Ascending aorta (tissue), 2 donors: ENCODE data around the gene NIFK. TPM values are rescaled to one million over a fixed set of nuclear protein-coding genes. Genes with fewer than 3 reads are reported as not detected.
A peak's percentile ranks its signal among the peaks of the same experiment; 100 is the strongest.
"Not testable (repeated sequence)": the region's sequence is repeated elsewhere in the genome, so short reads cannot be mapped to it uniquely, and the experiment has no call there.

ENCODE experiments used
- DNase-seq, 2 donors: peaks; one replicate each; pipeline ENCODE4 v3.0.0-alpha.2; 2019; ENCODE audit warnings: low spot score in 2 of 2
- H3K27ac ChIP-seq, 2 donors: fragments of 200-600 bp; sonication (generic); one replicate each; pipeline ENCODE4 v1.5.1; 2016 to 2017; ENCODE audit warnings: mild to moderate bottlenecking in 1 of 2
- H3K27me3 ChIP-seq: fragments of 200-600 bp; sonication (generic); one replicate; pipeline ENCODE4 v1.5.1; 2017
- H3K36me3 ChIP-seq, 2 donors: fragments of 200-600 bp; sonication (generic); one replicate each; pipeline ENCODE4 v1.5.1; 2016
- H3K4me1 ChIP-seq, 2 donors: fragments of 200-600 bp; sonication (generic); one replicate each; pipeline ENCODE4 v1.5.1; 2016 to 2017; ENCODE audit warnings: mild to moderate bottlenecking in 1 of 2
- H3K4me3 ChIP-seq, 2 donors: fragments of 200-600 bp; sonication (generic); one replicate each; pipeline ENCODE4 v1.5.1; 2016 to 2017; ENCODE audit warnings: mild to moderate bottlenecking in 1 of 2
- H3K9me3 ChIP-seq, 2 donors: fragments of 200-600 bp; sonication (generic); one replicate each; pipeline ENCODE4 v1.5.1; 2016
- intact Hi-C: fragments of 100-400 bp; cut with DNase I; formaldehyde crosslinking; loops from one replicate; pipeline ENCODE4 v1.15.1; 2023
- total RNA-seq: library from RNA; depleted of rRNA; stranded (reverse); fragments of >200 nt; gene quantifications from one replicate; pipeline ENCODE4 v1.1.0, GENCODE V29; 2016
- TF ChIP-seq, protein P1 (sequence below), 3 experiments: fragments of 200-600 bp in 2 of 3; fragments of 450-650 bp in 1 of 3; sonication (generic) in 2 of 3; IDR thresholded peaks; one replicate each; pipeline ENCODE4 v1.5.1; 2016 to 2019; ENCODE audit warnings: antibody characterized with exemption in 3 of 3, mild to moderate bottlenecking in 1 of 3, moderate library complexity in 1 of 3

The NIFK gene
- total RNA-seq, 1 donor from 2014 or later = 31.9 TPM

DNA sequence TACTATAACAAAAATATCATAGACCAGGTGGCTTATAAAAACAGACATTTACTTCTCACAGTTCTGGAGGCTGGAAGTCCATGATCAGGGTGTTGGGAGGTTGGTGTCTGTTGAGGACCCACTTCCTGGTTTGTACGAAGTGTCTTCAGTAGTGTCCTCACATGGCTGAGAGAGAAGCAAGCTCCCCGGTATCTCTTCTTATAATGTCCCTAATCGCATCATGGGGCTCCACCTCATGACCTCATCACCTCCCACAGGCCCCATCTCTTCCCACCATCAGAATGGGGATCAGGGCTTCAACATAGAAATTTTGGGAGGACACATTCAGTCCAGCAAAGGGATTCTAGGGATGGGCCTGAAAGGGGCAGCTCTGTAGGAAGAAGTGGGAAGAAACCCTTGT lies 4.8 kb upstream of the NIFK start:
- TF ChIP-seq, protein P1, sequence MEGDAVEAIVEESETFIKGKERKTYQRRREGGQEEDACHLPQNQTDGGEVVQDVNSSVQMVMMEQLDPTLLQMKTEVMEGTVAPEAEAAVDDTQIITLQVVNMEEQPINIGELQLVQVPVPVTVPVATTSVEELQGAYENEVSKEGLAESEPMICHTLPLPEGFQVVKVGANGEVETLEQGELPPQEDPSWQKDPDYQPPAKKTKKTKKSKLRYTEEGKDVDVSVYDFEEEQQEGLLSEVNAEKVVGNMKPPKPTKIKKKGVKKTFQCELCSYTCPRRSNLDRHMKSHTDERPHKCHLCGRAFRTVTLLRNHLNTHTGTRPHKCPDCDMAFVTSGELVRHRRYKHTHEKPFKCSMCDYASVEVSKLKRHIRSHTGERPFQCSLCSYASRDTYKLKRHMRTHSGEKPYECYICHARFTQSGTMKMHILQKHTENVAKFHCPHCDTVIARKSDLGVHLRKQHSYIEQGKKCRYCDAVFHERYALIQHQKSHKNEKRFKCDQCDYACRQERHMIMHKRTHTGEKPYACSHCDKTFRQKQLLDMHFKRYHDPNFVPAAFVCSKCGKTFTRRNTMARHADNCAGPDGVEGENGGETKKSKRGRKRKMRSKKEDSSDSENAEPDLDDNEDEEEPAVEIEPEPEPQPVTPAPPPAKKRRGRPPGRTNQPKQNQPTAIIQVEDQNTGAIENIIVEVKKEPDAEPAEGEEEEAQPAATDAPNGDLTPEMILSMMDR (IDR thresholded peaks at IDR 0.05) = no peak
- Histone ChIP-seq H3K4me1 (no peaks in the 10 kb centered on the region), H3K27me3 (no peaks in the 10 kb centered on the region), H3K4me3 (no peak overlapping the region), H3K9me3 (no peaks in the 10 kb centered on the region), H3K36me3 (no peaks in the 10 kb centered on the region), H3K27ac (no peak overlapping the region)
- intact Hi-C loops = no loop called here
- no peak for DNase-seq

DNA sequence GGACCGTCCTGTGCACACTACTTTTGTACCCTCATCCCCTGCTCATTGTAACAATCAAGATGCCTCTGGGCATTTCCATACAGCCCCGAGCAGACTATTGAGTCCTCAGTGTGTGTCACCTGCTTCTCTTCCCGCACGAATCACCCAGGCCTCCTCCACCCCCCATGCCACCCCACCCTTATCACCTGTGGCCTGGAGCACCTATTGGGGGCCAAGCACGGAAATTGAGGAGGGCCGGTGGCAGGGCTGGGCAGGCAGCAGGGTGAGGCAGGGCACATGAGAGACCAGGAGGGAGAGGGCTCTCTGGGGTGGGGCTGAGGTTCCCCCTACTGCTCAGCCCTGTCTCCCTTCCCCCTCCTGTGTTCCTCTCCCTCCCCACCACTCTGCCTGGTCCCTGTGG lies 4.3 kb upstream of the NIFK start:
- Histone ChIP-seq H3K36me3 (no peaks in the 10 kb centered on the region), H3K4me3 (no peak overlapping the region), H3K27ac (no peak overlapping the region), H3K4me1 (no peaks in the 10 kb centered on the region), H3K27me3 (no peaks in the 10 kb centered on the region), H3K9me3 (no peaks in the 10 kb centered on the region)
- intact Hi-C loops = no loop called here
- TF ChIP-seq, protein P1 (IDR thresholded peaks at IDR 0.05) = no peak
- no peak for DNase-seq

- no peaks in the 10 kb centered on the region for H3K4me1 ChIP-seq
- peak overlapping the region; percentile 68 to 89 for H3K27ac ChIP-seq
- TF ChIP-seq, protein P1 (IDR thresholded peaks at IDR 0.05) = no peak
- no peaks in the 10 kb centered on the region for H3K9me3 ChIP-seq
- intact Hi-C loops = loop anchor here (1.0 to 5.0 kb wide), 2 partner anchors 87 to 1484 kb away; partner anchors contain the start of genes CLASP1 and RALB
- peaks cover 15 to 28% of the 10 kb centered on the region in 2 donors for H3K36me3 ChIP-seq
- peak overlapping the region; percentile 76 to 91 for H3K4me3 ChIP-seq
- no peaks in the 10 kb centered on the region for H3K27me3 ChIP-seq
- DNase-seq = no peak
These were observed 574 bp downstream of the NIFK start for GRCh38 chr2:121736140-121736461.

DNA sequence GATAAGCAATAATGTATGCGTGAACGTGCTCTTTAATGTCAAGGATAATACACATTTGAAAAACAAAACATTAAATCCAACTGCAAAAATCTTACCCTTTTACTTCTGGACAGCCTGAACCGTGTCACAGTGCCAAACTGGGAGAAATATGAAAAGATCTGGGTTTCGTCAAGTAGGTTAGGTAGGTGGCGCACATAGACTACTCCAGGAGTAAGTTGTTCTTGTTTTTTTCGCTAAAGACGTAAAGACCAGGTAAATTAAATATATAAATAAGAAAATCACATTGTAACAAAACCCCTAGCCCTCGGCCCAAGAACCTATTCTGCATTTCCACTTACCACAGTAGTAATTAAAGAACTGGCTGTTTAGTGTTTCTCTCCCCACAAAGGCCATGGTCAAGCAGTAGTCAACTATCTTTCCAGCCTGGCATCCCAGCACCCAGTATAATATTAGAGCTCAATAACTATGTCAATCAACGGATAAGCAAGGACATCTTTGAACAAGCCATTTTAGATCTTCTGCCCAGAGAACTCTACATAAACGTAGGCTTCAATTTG lies 1.1 kb downstream of the NIFK start:
- no peak for DNase-seq
- Histone ChIP-seq H3K4me3 (peak overlapping the region; percentile 76 to 91), H3K9me3 (no peaks in the 10 kb centered on the region), H3K27ac (peak overlapping the region; percentile 68 to 89), H3K27me3 (no peaks in the 10 kb centered on the region), H3K4me1 (no peaks in the 10 kb centered on the region), H3K36me3 (peaks cover 15 to 32% of the 10 kb centered on the region in 2 donors)
- intact Hi-C loops = loop anchor here (1.0 to 5.0 kb wide), 2 partner anchors 86 to 1483 kb away; partner anchors contain the start of genes CLASP1 and RALB
- TF ChIP-seq, protein P1 (IDR thresholded peaks at IDR 0.05) = no peak

DNA sequence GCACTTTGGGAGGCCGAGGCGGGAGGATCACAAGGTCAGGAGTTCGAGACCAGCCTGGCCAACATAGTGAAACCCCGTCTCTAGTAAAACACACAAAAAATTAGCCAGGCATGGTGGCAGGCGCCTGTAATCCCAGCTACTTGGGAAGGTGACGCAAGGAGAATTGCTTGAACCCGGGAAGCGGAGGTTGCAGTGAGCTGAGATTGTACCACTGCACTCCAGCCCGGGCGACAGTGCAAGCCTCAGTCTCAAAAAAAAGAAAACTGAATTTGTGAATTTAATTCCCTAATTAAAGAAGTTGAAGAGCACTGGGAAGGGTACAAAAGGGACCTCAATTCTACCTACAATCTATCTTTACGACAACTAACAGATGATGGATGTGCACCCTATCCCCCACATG lies 2.1 kb downstream of the NIFK start:
- H3K36me3 ChIP-seq = peaks cover 25 to 43% of the 10 kb centered on the region in 2 donors

GRCh38 chr2:121731366-121731765 lies 5.3 kb downstream of the NIFK start:
- no peak overlapping the region for H3K4me3 ChIP-seq
- peaks cover 48 to 73% of the 10 kb centered on the region in 2 donors for H3K36me3 ChIP-seq
- no peak overlapping the region for H3K27ac ChIP-seq
- no peak for DNase-seq
- H3K27me3 ChIP-seq = no peaks in the 10 kb centered on the region
- H3K4me1 ChIP-seq = no peaks in the 10 kb centered on the region
- TF ChIP-seq, protein P1 (IDR thresholded peaks at IDR 0.05) = no peak
- H3K9me3 ChIP-seq = no peaks in the 10 kb centered on the region
- intact Hi-C loops = no loop called here

More for the DNA sequence above, 2.1 kb downstream of the NIFK start:
- H3K4me1 ChIP-seq, H3K4me3 ChIP-seq, H3K27me3 ChIP-seq, DNase-seq, H3K9me3 ChIP-seq, intact Hi-C loops, H3K27ac ChIP-seq: not testable (repeated sequence)
